K562 (cell line): ENCODE results near the gene TYW1.
"Not testable (repeated sequence)": the region's sequence is repeated elsewhere in the genome, so short reads cannot be mapped to it uniquely, and the experiment has no call there.

ENCODE experiments used
- FOXA1 ChIP-seq: fragments of 450-650 bp; IDR thresholded peaks from 2 replicates; pipeline ENCODE4 v1.6.1; 2016; ENCODE audit warnings: mild to moderate bottlenecking, borderline replicate concordance
- HDAC1 ChIP-seq, 2 experiments: fragments of 450-650 bp; IDR thresholded peaks; 2 replicates each; pipeline ENCODE4 v1.6.1; 2016 to 2017; ENCODE audit warnings: inconsistent platforms in 1 of 2, mild to moderate bottlenecking in 1 of 2, moderate library complexity in 1 of 2
- JUNB ChIP-seq: fragments of 450-650 bp; formaldehyde crosslinking; conservative IDR thresholded peaks from 2 replicates; pipeline ENCODE4 v1.4.0; 2020; ENCODE audit warnings: mild to moderate bottlenecking
- SP1 ChIP-seq: sonication (generic); formaldehyde crosslinking; IDR thresholded peaks from 2 replicates; pipeline ENCODE4 v1.8.1; 2022; ENCODE audit warnings: mild to moderate bottlenecking, missing genetic modification reagents
- TAF1 ChIP-seq: IDR thresholded peaks from 2 replicates; pipeline ENCODE4 v1.6.1; 2011; ENCODE audit warnings: mild to moderate bottlenecking, low read length, moderate library complexity; ENCODE audit not compliant: insufficient read depth, control insufficient read depth, severe bottlenecking; ENCODE audit errors: extremely low read depth
- TF ChIP-seq, protein P1 (sequence below), 3 experiments: IDR thresholded peaks in 2 of 3; conservative IDR thresholded peaks in 1 of 3; 2 replicates each; pipeline ENCODE4 v1.5.1; 2011 to 2012; ENCODE audit warnings: low read length in 3 of 3, mild to moderate bottlenecking in 3 of 3, control low read depth in 2 of 3, improper control_type of control experiment in 1 of 3, inconsistent platforms in 1 of 3, low read depth in 1 of 3, mixed read lengths in 1 of 3, moderate library complexity in 1 of 3; ENCODE audit not compliant: insufficient read depth in 2 of 3
- TF ChIP-seq, protein P2 (sequence below): fragments of 450-650 bp; formaldehyde crosslinking; IDR thresholded peaks from 2 replicates; pipeline ENCODE4 v1.4.0; 2022; ENCODE audit warnings: missing genetic modification characterization

DNA sequence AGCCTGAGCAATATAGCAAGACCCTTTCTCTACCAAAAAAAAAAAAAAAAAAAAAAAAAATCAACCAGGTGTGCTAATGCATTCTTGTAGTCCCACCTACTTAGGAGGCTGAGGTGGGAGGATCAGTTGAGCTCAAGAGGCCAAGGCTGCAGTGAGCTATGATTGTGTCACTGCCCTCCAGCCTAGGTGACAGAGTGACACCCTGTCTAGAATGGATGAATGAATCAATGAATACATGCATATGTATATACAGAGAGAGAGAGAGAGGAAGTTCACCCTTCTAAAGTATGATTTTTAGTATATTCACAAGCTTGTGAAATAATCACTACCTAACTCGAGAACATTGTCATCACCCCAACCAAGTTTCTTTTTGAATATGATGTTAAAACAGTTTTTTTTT is 138.3 kb downstream of the TYW1 start:
- TF ChIP-seq, protein P1, sequence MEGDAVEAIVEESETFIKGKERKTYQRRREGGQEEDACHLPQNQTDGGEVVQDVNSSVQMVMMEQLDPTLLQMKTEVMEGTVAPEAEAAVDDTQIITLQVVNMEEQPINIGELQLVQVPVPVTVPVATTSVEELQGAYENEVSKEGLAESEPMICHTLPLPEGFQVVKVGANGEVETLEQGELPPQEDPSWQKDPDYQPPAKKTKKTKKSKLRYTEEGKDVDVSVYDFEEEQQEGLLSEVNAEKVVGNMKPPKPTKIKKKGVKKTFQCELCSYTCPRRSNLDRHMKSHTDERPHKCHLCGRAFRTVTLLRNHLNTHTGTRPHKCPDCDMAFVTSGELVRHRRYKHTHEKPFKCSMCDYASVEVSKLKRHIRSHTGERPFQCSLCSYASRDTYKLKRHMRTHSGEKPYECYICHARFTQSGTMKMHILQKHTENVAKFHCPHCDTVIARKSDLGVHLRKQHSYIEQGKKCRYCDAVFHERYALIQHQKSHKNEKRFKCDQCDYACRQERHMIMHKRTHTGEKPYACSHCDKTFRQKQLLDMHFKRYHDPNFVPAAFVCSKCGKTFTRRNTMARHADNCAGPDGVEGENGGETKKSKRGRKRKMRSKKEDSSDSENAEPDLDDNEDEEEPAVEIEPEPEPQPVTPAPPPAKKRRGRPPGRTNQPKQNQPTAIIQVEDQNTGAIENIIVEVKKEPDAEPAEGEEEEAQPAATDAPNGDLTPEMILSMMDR (IDR thresholded peaks at IDR 0.05 in 2 of 3, conservative IDR thresholded peaks at IDR 0.05 in 1 of 3; ENCODE audit: insufficient read depth in 2 of 3, low read depth in 1 of 3, low read length in 3 of 3): not testable (repeated sequence)
- TF ChIP-seq FOXA1; TAF1; JUNB (CRISPR knock-in tag); HDAC1 (IDR thresholded peaks at IDR 0.05); SP1 (CRISPR knock-in tag): not testable (repeated sequence)
- TF ChIP-seq, protein P2, sequence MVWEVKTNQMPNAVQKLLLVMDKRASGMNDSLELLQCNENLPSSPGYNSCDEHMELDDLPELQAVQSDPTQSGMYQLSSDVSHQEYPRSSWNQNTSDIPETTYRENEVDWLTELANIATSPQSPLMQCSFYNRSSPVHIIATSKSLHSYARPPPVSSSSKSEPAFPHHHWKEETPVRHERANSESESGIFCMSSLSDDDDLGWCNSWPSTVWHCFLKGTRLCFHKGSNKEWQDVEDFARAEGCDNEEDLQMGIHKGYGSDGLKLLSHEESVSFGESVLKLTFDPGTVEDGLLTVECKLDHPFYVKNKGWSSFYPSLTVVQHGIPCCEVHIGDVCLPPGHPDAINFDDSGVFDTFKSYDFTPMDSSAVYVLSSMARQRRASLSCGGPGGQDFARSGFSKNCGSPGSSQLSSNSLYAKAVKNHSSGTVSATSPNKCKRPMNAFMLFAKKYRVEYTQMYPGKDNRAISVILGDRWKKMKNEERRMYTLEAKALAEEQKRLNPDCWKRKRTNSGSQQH: not testable (repeated sequence)
